Neuronal stem cell (in vitro differentiated cells): ENCODE measurements around the gene NNT.
"Not testable (repeated sequence)": the region's sequence is repeated elsewhere in the genome, so short reads cannot be mapped to it uniquely, and the experiment has no call there.

ENCODE experiments used
- DNase-seq: peaks from one replicate; pipeline ENCODE4 v3.0.0-alpha.2; 2013; ENCODE audit warnings: low spot score
- H2AFZ ChIP-seq: one replicate; pipeline ENCODE4 v1.6.1; 2013; ENCODE audit warnings: mild to moderate bottlenecking, low read length, inconsistent platforms
- H2AK5ac ChIP-seq: 2 replicates; pipeline ENCODE4 v1.6.1; 2013; ENCODE audit warnings: low read depth, mild to moderate bottlenecking, inconsistent platforms, low read length, moderate library complexity, mixed read lengths
- H2BK120ac ChIP-seq: 2 replicates; pipeline ENCODE4 v1.6.1; 2013; ENCODE audit warnings: low read depth, mild to moderate bottlenecking, inconsistent platforms, low read length, moderate library complexity, mixed read lengths
- H2BK12ac ChIP-seq: one replicate; pipeline ENCODE4 v1.6.1; 2013; ENCODE audit warnings: low read length, inconsistent platforms
- H2BK15ac ChIP-seq: 2 replicates; pipeline ENCODE4 v1.6.1; 2013; ENCODE audit warnings: mild to moderate bottlenecking, low read length, inconsistent platforms, mixed read lengths
- H2BK5ac ChIP-seq: one replicate; pipeline ENCODE4 v1.6.1; 2013; ENCODE audit warnings: inconsistent platforms, mild to moderate bottlenecking, low read length, moderate library complexity
- H3K14ac ChIP-seq: one replicate; pipeline ENCODE4 v1.6.1; 2013; ENCODE audit warnings: low read length, inconsistent platforms
- H3K18ac ChIP-seq: 2 replicates; pipeline ENCODE4 v1.6.1; 2013; ENCODE audit warnings: low read length, inconsistent platforms
- H3K23ac ChIP-seq: 2 replicates; pipeline ENCODE4 v1.6.1; 2013; ENCODE audit warnings: low read depth, mild to moderate bottlenecking, mixed read lengths, low read length, inconsistent platforms; ENCODE audit not compliant: poor library complexity
- H3K27ac ChIP-seq: replicated peaks from 3 replicates; pipeline ENCODE4 v1.5.1; 2013; ENCODE audit warnings: low read length, inconsistent platforms
- H3K27me3 ChIP-seq, 3 experiments: 2 replicates each; pipeline ENCODE4 v1.6.1; 2013; ENCODE audit warnings: low read length in 3 of 3, mild to moderate bottlenecking in 2 of 3, inconsistent platforms in 1 of 3, low read depth in 1 of 3, mixed read lengths in 1 of 3, moderate library complexity in 1 of 3; ENCODE audit not compliant: control insufficient read depth in 3 of 3, insufficient read depth in 3 of 3
- H3K36me3 ChIP-seq, 2 donors: replicated peaks in 1 of 2; 2 replicates each; pipeline ENCODE4 v1.6.1; 2013; ENCODE audit warnings: low read length in 2 of 2; ENCODE audit not compliant: control insufficient read depth in 2 of 2, insufficient read depth in 2 of 2
- H3K4ac ChIP-seq: 2 replicates; pipeline ENCODE4 v1.6.1; 2013; ENCODE audit warnings: inconsistent platforms, mild to moderate bottlenecking, low read length, moderate library complexity
- H3K4me1 ChIP-seq, 2 donors: 1 replicate in 1 of 2; 2 replicates in 1 of 2; pipeline ENCODE4 v1.6.1; 2013; ENCODE audit warnings: low read length in 2 of 2, low read depth in 1 of 2; ENCODE audit not compliant: control insufficient read depth in 2 of 2, insufficient read depth in 1 of 2
- H3K4me2 ChIP-seq: one replicate; pipeline ENCODE4 v1.6.1; 2013; ENCODE audit warnings: mild to moderate bottlenecking, low read length, inconsistent platforms; ENCODE audit not compliant: insufficient read depth, poor library complexity, severe bottlenecking
- H3K4me3 ChIP-seq, 2 donors: 2 replicates each; pipeline ENCODE4 v1.5.1; 2013; ENCODE audit warnings: low read length in 2 of 2, mild to moderate bottlenecking in 2 of 2, inconsistent platforms in 1 of 2, moderate library complexity in 1 of 2
- H3K79me1 ChIP-seq: one replicate; pipeline ENCODE4 v1.6.1; 2013; ENCODE audit warnings: low read depth, mild to moderate bottlenecking, inconsistent platforms, low read length, moderate library complexity
- H3K9ac ChIP-seq: one replicate; pipeline ENCODE4 v1.6.1; 2013; ENCODE audit warnings: mild to moderate bottlenecking, low read depth, low read length, inconsistent platforms; ENCODE audit not compliant: poor library complexity
- H3K9me3 ChIP-seq, 2 donors: replicated peaks in 1 of 2; 2 replicates each; pipeline versions ENCODE3 to v1.6.1; 2013; ENCODE audit warnings: low read length in 2 of 2, mild to moderate bottlenecking in 2 of 2, inconsistent platforms in 1 of 2, low read depth in 1 of 2, mixed read lengths in 1 of 2, moderate library complexity in 1 of 2; ENCODE audit not compliant: control insufficient read depth in 2 of 2, insufficient read depth in 1 of 2
- H4K8ac ChIP-seq: one replicate; pipeline ENCODE4 v1.6.1; 2013; ENCODE audit warnings: low read depth, mild to moderate bottlenecking, inconsistent platforms, low read length, moderate library complexity
- H4K91ac ChIP-seq: one replicate; pipeline ENCODE4 v1.6.1; 2013; ENCODE audit warnings: low read length, low read depth, mild to moderate bottlenecking, inconsistent platforms; ENCODE audit not compliant: poor library complexity
- WGBS, 2 donors: extraction: QIAGEN DNeasy Blood & Tissue Kit; methylation state at CpG; one replicate each; pipeline ENCODE4 v1.1.7; 2013; ENCODE audit warnings: missing lambda C conversion rate in 2 of 2, mixed read lengths in 1 of 2; ENCODE audit not compliant: insufficient read length in 2 of 2, insufficient replicate concordance in 1 of 2; ENCODE audit errors: extremely low coverage in 2 of 2; 5-methylcytosine and 5-hydroxymethylcytosine counted together

The NNT gene

GRCh38 chr5:43589310-43589709 is 13.7 kb upstream of the NNT start:
- Histone ChIP-seq H3K4ac (no peak overlapping the region), H2BK15ac (no peak overlapping the region), H2BK5ac (no peak overlapping the region), H2AK5ac (no peak overlapping the region), H3K27me3 (no peaks in the 10 kb centered on the region), H3K9me3 (peaks cover 2 to 7% of the 10 kb centered on the region in 2 donors), H3K23ac (no peak overlapping the region), H3K18ac (no peak overlapping the region), H3K14ac (no peak overlapping the region), H2BK12ac (no peak overlapping the region), H2AFZ (no peak overlapping the region), H3K4me1 (no peaks in the 10 kb centered on the region), H3K4me3 (no peak overlapping the region), H4K8ac (no peak overlapping the region), H3K27ac (no peak overlapping the region), H3K4me2 (no peak overlapping the region), H4K91ac (no peak overlapping the region), H2BK120ac (no peak overlapping the region), H3K79me1 (no peaks in the 10 kb centered on the region), H3K9ac (no peak overlapping the region), H3K36me3 (peaks cover 0 to 2% of the 10 kb centered on the region in 2 donors)
- no CpG with 5 or more reads among the region's 1 CpG for WGBS, 2 donors
- no peak for DNase-seq

GRCh38 chr5:43590700-43591099 is 12.3 kb upstream of the NNT start:
- H2AK5ac ChIP-seq: no peak overlapping the region
- no peak overlapping the region for H4K91ac ChIP-seq
- H3K27me3 ChIP-seq: no peaks in the 10 kb centered on the region
- H3K4me3 ChIP-seq: no peak overlapping the region
- no peak overlapping the region for H4K8ac ChIP-seq
- H3K23ac ChIP-seq: no peak overlapping the region
- H3K14ac ChIP-seq: no peak overlapping the region
- H3K9me3 ChIP-seq: no peaks in the 10 kb centered on the region
- H3K79me1 ChIP-seq: no peaks in the 10 kb centered on the region
- H3K9ac ChIP-seq: no peak overlapping the region
- no peak overlapping the region for H2AFZ ChIP-seq
- no peak overlapping the region for H2BK12ac ChIP-seq
- no peak overlapping the region for H2BK120ac ChIP-seq
- H3K18ac ChIP-seq: no peak overlapping the region
- H3K4me1 ChIP-seq: no peaks in the 10 kb centered on the region
- no peak overlapping the region for H3K4ac ChIP-seq
- H3K27ac ChIP-seq: no peak overlapping the region
- H2BK15ac ChIP-seq: no peak overlapping the region
- no peak for DNase-seq
- H3K36me3 ChIP-seq: peaks cover 0 to 2% of the 10 kb centered on the region in 2 donors
- no peak overlapping the region for H2BK5ac ChIP-seq
- H3K4me2 ChIP-seq: no peak overlapping the region

- no peak overlapping the region for H4K8ac ChIP-seq
- H2BK5ac ChIP-seq: no peak overlapping the region
These were observed 10.6 kb upstream of the NNT start for GRCh38 chr5:43592363-43592762.

GRCh38 chr5:43598927-43599326 is 4.1 kb upstream of the NNT start:
- H2BK15ac ChIP-seq, H3K4me3 ChIP-seq, H3K23ac ChIP-seq, H3K27ac ChIP-seq, H2AK5ac ChIP-seq, H3K4me2 ChIP-seq, H2BK120ac ChIP-seq, H2BK5ac ChIP-seq, H3K36me3 ChIP-seq, H3K18ac ChIP-seq, DNase-seq, H4K91ac ChIP-seq, H3K4ac ChIP-seq, H2AFZ ChIP-seq, H3K9me3 ChIP-seq, H3K4me1 ChIP-seq, H4K8ac ChIP-seq, H3K14ac ChIP-seq, H2BK12ac ChIP-seq, H3K79me1 ChIP-seq, H3K9ac ChIP-seq, H3K27me3 ChIP-seq: not testable (repeated sequence)
- WGBS, 2 donors: no CpG with 5 or more reads among the region's 1 CpG

More at GRCh38 chr5:43592363-43592762, 10.6 kb upstream of the NNT start:
- no peak overlapping the region for H2AFZ ChIP-seq
- H3K14ac ChIP-seq: no peak overlapping the region
- H3K4me3 ChIP-seq: no peak overlapping the region
- H3K79me1 ChIP-seq: no peaks in the 10 kb centered on the region
- H3K36me3 ChIP-seq: peaks cover 0 to 3% of the 10 kb centered on the region in 2 donors
- H2BK12ac ChIP-seq: no peak overlapping the region
- no peaks in the 10 kb centered on the region for H3K27me3 ChIP-seq
- H2BK15ac ChIP-seq: no peak overlapping the region
- H3K27ac ChIP-seq: no peak overlapping the region
- no peak overlapping the region for H3K4me2 ChIP-seq
- H2BK120ac ChIP-seq: no peak overlapping the region
- no peak for DNase-seq
- H3K23ac ChIP-seq: no peak overlapping the region
- no peak overlapping the region for H3K9ac ChIP-seq
- no peaks in the 10 kb centered on the region for H3K9me3 ChIP-seq
- no peak overlapping the region for H4K91ac ChIP-seq
- no peak overlapping the region for H3K4ac ChIP-seq
- no peak overlapping the region for H3K18ac ChIP-seq
- no peak overlapping the region for H2AK5ac ChIP-seq
- H3K4me1 ChIP-seq: no peaks in the 10 kb centered on the region
